KMS-11 (cell line): ENCODE data around the gene CARD10.

Experiments used
- H2AFZ ChIP-seq: fragments of 200-600 bp; sonication (generic); 2 replicates; pipeline ENCODE4 v1.6.1; 2016; ENCODE audit warnings: antibody characterized with exemption, mixed run types, low read depth
- H3K27ac ChIP-seq: fragments of 200-600 bp; sonication (generic); 2 replicates; pipeline ENCODE4 v1.6.1; 2016; ENCODE audit warnings: mild to moderate bottlenecking, mixed run types
- H3K27me3 ChIP-seq: fragments of 200-600 bp; sonication (generic); 2 replicates; pipeline ENCODE4 v1.6.1; 2017; ENCODE audit warnings: mild to moderate bottlenecking, low read depth, mixed run types, moderate library complexity; ENCODE audit not compliant: insufficient read depth
- H3K36me3 ChIP-seq: fragments of 200-600 bp; sonication (generic); 2 replicates; pipeline ENCODE4 v1.6.1; 2017; ENCODE audit warnings: mild to moderate bottlenecking, mixed run types; ENCODE audit not compliant: insufficient read depth
- H3K4me1 ChIP-seq: fragments of 200-600 bp; sonication (generic); 2 replicates; pipeline ENCODE4 v1.6.1; 2016; ENCODE audit warnings: mild to moderate bottlenecking, low read depth, mixed run types; ENCODE audit not compliant: poor library complexity, severe bottlenecking
- H3K4me2 ChIP-seq: fragments of 200-600 bp; sonication (generic); 2 replicates; pipeline ENCODE4 v1.7.0; 2016; ENCODE audit warnings: mild to moderate bottlenecking, mixed run types
- H3K4me3 ChIP-seq: fragments of 200-600 bp; sonication (generic); IDR thresholded peaks from 2 replicates; pipeline ENCODE4 v1.6.1; 2017; ENCODE audit warnings: low read depth, low read length, mixed read lengths; ENCODE audit not compliant: insufficient read depth
- H3K79me2 ChIP-seq: fragments of 200-600 bp; sonication (generic); 2 replicates; pipeline ENCODE4 v1.6.1; 2016; ENCODE audit warnings: low read depth, mixed run types; ENCODE audit not compliant: insufficient read depth
- H3K9ac ChIP-seq: fragments of 200-600 bp; sonication (generic); 2 replicates; pipeline ENCODE4 v1.6.1; 2016; ENCODE audit warnings: mild to moderate bottlenecking, mixed run types
- H4K20me1 ChIP-seq: fragments of 200-600 bp; sonication (generic); 2 replicates; pipeline ENCODE4 v1.6.1; 2016; ENCODE audit warnings: mild to moderate bottlenecking, mixed run types; ENCODE audit not compliant: insufficient read depth
- CTCF ChIP-seq: fragments of 200-600 bp; sonication (generic); conservative IDR thresholded peaks from 2 replicates; pipeline ENCODE4 v1.6.1; 2017; ENCODE audit warnings: low read depth, mild to moderate bottlenecking, antibody characterized with exemption, low read length, moderate library complexity, mixed read lengths

CARD10 gene

GRCh38 chr22:37505989-37506388, 13.2 kb downstream of the CARD10 start:
- Histone ChIP-seq H3K27me3 (peaks cover 2% of the 10 kb centered on the region; the same call in 1 of the 2 replicates), H4K20me1 (no peaks in the 10 kb centered on the region), H3K4me2 (no peak overlapping the region), H3K79me2 (no peaks in the 10 kb centered on the region), H2AFZ (no peak overlapping the region), H3K9ac (no peak overlapping the region), H3K4me1 (no peaks in the 10 kb centered on the region), H3K27ac (no peak overlapping the region), H3K4me3 (no peak overlapping the region), H3K36me3 (no peaks in the 10 kb centered on the region)
- TF ChIP-seq CTCF, result no peak

- Histone ChIP-seq H3K4me1 (no peaks in the 10 kb centered on the region), H3K4me2 (no peak overlapping the region), H3K79me2 (no peaks in the 10 kb centered on the region), H3K27ac (no peak overlapping the region), H3K36me3 (no peaks in the 10 kb centered on the region), H3K4me3 (no peak overlapping the region), H4K20me1 (no peaks in the 10 kb centered on the region), H3K27me3 (peaks cover 2% of the 10 kb centered on the region; the same call in 1 of the 2 replicates), H2AFZ (no peak overlapping the region), H3K9ac (no peak overlapping the region)
- TF ChIP-seq CTCF, result no peak
Measured at GRCh38 chr22:37505565-37505964, 13.7 kb downstream of the CARD10 start.

GRCh38 chr22:37504964-37505363, 14.3 kb downstream of the CARD10 start:
- no peaks in the 10 kb centered on the region for H3K79me2 ChIP-seq
- no peak overlapping the region for H3K27ac ChIP-seq
- TF ChIP-seq CTCF, result no peak

GRCh38 chr22:37503850-37504249, 15.4 kb downstream of the CARD10 start:
- Histone ChIP-seq H3K4me3 (no peak overlapping the region), H4K20me1 (no peaks in the 10 kb centered on the region), H3K9ac (no peak overlapping the region), H3K4me1 (peaks cover 8% of the 10 kb centered on the region), H3K27ac (no peak overlapping the region), H2AFZ (no peak overlapping the region), H3K27me3 (peaks cover 6% of the 10 kb centered on the region; the same call in 1 of the 2 replicates), H3K36me3 (no peaks in the 10 kb centered on the region), H3K79me2 (no peaks in the 10 kb centered on the region), H3K4me2 (no peak overlapping the region)
- TF ChIP-seq CTCF, result no peak

More at GRCh38 chr22:37504964-37505363, 14.3 kb downstream of the CARD10 start:
- Histone ChIP-seq H3K36me3 (no peaks in the 10 kb centered on the region), H3K4me2 (no peak overlapping the region), H3K9ac (no peak overlapping the region), H4K20me1 (no peaks in the 10 kb centered on the region), H3K4me1 (no peaks in the 10 kb centered on the region), H3K4me3 (no peak overlapping the region), H2AFZ (no peak overlapping the region), H3K27me3 (peaks cover 2% of the 10 kb centered on the region; the same call in 1 of the 2 replicates)
